A549 (cell line): ENCODE results near the gene ROBO1. TPM values are rescaled to one million over a fixed set of nuclear protein-coding genes. Genes with fewer than 3 reads are reported as not detected.

ENCODE experiments used
- ATAC-seq, 2 experiments: fragments of 200-7000 bp in 1 of 2; fragments of >200 bp in 1 of 2; cut with Nextera tagmentation in 1 of 2; cut with Tn5 transposase in 1 of 2; 3 replicates each; pipeline versions ENCODE4 v1.8.0 to v1.9.1; 2018 to 2020; ENCODE audit warnings: mild to moderate bottlenecking in 1 of 2, moderate library complexity in 1 of 2
- CTCF ChIA-PET: fragments of 300-600 bp; sonication (Branson Sonifier 250); formaldehyde crosslinking; extraction: SDS; loops from one replicate; lab custom pipeline; 2021; ENCODE audit warnings: antibody characterized with exemption, inconsistent platforms; lab: Yijun Ruan, JAX
- POLR2A ChIA-PET: fragments of 350-600 bp; formaldehyde crosslinking; extraction: SDS; loops from one replicate; lab custom pipeline; 2021; ENCODE audit warnings: antibody characterized with exemption, inconsistent platforms; lab: Yijun Ruan, JAX
- DNase-seq, 2 experiments: peaks; one replicate each; pipeline versions ENCODE4 v3.0.0 to v3.0.0-alpha.2; 2011 to 2016; ENCODE audit warnings: low read depth in 1 of 2, low spot score in 1 of 2
- FAIRE-seq: peaks from 2 replicates; lab custom pipeline; 2011; peaks lifted over from hg19 to GRCh38; lab: Jason Lieb, UNC
- H3K27ac ChIP-seq, 2 experiments: fragments of >200 bp; sonication (Bioruptor Twin); formaldehyde crosslinking; 3 replicates each; pipeline ENCODE4 v1.5.1; 2016 to 2017
- H3K4me1 ChIP-seq: fragments of >200 bp; sonication (Bioruptor Twin); formaldehyde crosslinking; 3 replicates; pipeline ENCODE4 v1.6.1; 2016
- H3K4me2 ChIP-seq: fragments of >200 bp; sonication (Bioruptor Twin); formaldehyde crosslinking; 3 replicates; pipeline ENCODE4 v1.6.1; 2016
- H3K4me3 ChIP-seq: fragments of >200 bp; sonication (Bioruptor Twin); formaldehyde crosslinking; 3 replicates; pipeline ENCODE4 v1.5.1; 2016
- H3K9me3 ChIP-seq: fragments of >200 bp; sonication (Bioruptor Twin); formaldehyde crosslinking; 3 replicates; pipeline ENCODE4 v1.6.1; 2016
- BHLHE40 ChIP-seq: IDR thresholded peaks from 2 replicates; pipeline ENCODE4 v1.6.1; 2012; ENCODE audit warnings: low read depth, low read length, inconsistent platforms
- CBX8 ChIP-seq: fragments of 200-600 bp; sonication (generic); IDR thresholded peaks from 2 replicates; pipeline ENCODE4 v1.6.1; 2016
- CTCF ChIP-seq: fragments of >200 bp; sonication (Bioruptor Twin); formaldehyde crosslinking; IDR thresholded peaks from 3 replicates; pipeline ENCODE4 v1.5.1; 2016
- EHMT2 ChIP-seq: fragments of 200-600 bp; sonication (generic); IDR thresholded peaks from 2 replicates; pipeline ENCODE4 v1.6.1; 2016; ENCODE audit warnings: antibody characterized with exemption, low read depth, mild to moderate bottlenecking, moderate library complexity
- FOXS1 ChIP-seq: fragments of 250-450 bp; sonication (Bioruptor Pico); IDR thresholded peaks from 2 replicates; pipeline ENCODE4 v1.5.0; 2020; ENCODE audit warnings: mild to moderate bottlenecking, moderate library complexity
- HOXB5 ChIP-seq: fragments of 250-450 bp; sonication (Bioruptor Pico); IDR thresholded peaks from 2 replicates; pipeline ENCODE4 v1.5.0; 2020; ENCODE audit warnings: mild to moderate bottlenecking, moderate library complexity
- NR3C1 ChIP-seq: fragments of >200 bp; sonication (Bioruptor Twin); formaldehyde crosslinking; IDR thresholded peaks from 3 replicates; pipeline ENCODE4 v1.6.1; 2017
- PBX3 ChIP-seq: IDR thresholded peaks from 2 replicates; pipeline ENCODE4 v1.6.1; 2012
- POLR2A ChIP-seq: IDR thresholded peaks from 2 replicates; pipeline ENCODE4 v1.6.1; 2012; ENCODE audit warnings: mild to moderate bottlenecking, low read length
- RARB ChIP-seq: fragments of 250-450 bp; sonication (Bioruptor Pico); IDR thresholded peaks from 2 replicates; pipeline ENCODE4 v1.8.0; 2021; ENCODE audit warnings: mild to moderate bottlenecking, moderate library complexity
- RCOR1 ChIP-seq: fragments of 150-350 bp; IDR thresholded peaks from 2 replicates; pipeline ENCODE4 v1.6.1; 2014; ENCODE audit warnings: antibody characterized with exemption, low read length, low read depth
- RNF2 ChIP-seq: fragments of 200-600 bp; sonication (generic); IDR thresholded peaks from 2 replicates; pipeline ENCODE4 v1.6.1; 2016; ENCODE audit warnings: low read depth, mild to moderate bottlenecking, antibody characterized with exemption, moderate library complexity, borderline replicate concordance
- ZC3H11A ChIP-seq: fragments of 450-650 bp; IDR thresholded peaks from 2 replicates; pipeline ENCODE4 v1.6.1; 2014; ENCODE audit warnings: antibody characterized with exemption, mild to moderate bottlenecking
- ZFP36 ChIP-seq: fragments of 450-650 bp; IDR thresholded peaks from 2 replicates; pipeline ENCODE4 v1.6.1; 2014; ENCODE audit warnings: borderline replicate concordance; ENCODE audit not compliant: partially characterized antibody
- ZNF302 ChIP-seq: fragments of 250-450 bp; sonication (Bioruptor Pico); IDR thresholded peaks from 2 replicates; pipeline ENCODE4 v1.9.0; 2021; ENCODE audit warnings: inconsistent platforms, mild to moderate bottlenecking, moderate library complexity
- WGBS: methylation state at CpG from one replicate; pipeline ENCODE4 v1.1.6; 2017; ENCODE audit errors: missing lambda C conversion rate; 5-methylcytosine and 5-hydroxymethylcytosine counted together
- polyA plus RNA-seq, 4 experiments: library from polyadenylated mRNA; depleted of rRNA in 3 of 4; stranded (reverse); fragments of >200 nt; fragmentation: RNase III in 1 of 4; extraction: RNeasy Plus Mini Kit Qiagen cat#74134 plus additional on column Dnase treatment in 1 of 4; gene quantifications; 2 replicates in 3 of 4; 3 replicates in 1 of 4; pipeline ENCODE4 v1.2.3, GENCODE V29; 2011 to 2017
- TF ChIP-seq, protein P1 (sequence below): fragments of >200 bp; sonication (Bioruptor Twin); formaldehyde crosslinking; IDR thresholded peaks from 3 replicates; pipeline ENCODE4 v1.6.1; 2016
- TF ChIP-seq, protein P2 (sequence below): IDR thresholded peaks from 2 replicates; pipeline ENCODE4 v1.6.1; 2012
- TF ChIP-seq, protein P3 (sequence below): IDR thresholded peaks from 2 replicates; pipeline ENCODE4 v1.6.1; 2012; ENCODE audit warnings: low read depth, borderline replicate concordance
- TF ChIP-seq, protein P4 (sequence below): fragments of 150-350 bp; IDR thresholded peaks from 2 replicates; pipeline ENCODE4 v1.6.1; 2014; ENCODE audit warnings: low read depth, mild to moderate bottlenecking, low read length

Gene ROBO1
- polyA plus RNA-seq, 2 of the 4 experiments (the other 2 are of a cell fraction) = 25.3 to 35.6 TPM

- Histone ChIP-seq H3K4me2 (no peak overlapping the region), H3K9me3 (no peaks in the 10 kb centered on the region), H3K4me3 (no peak overlapping the region), H3K4me1 (no peaks in the 10 kb centered on the region), H3K27ac (no peak overlapping the region)
- POLR2A ChIA-PET = no interaction called here
- 73% methylated on average over 12 of the region's 12 CpGs for WGBS
- FAIRE-seq = no peak
- no peak for DNase-seq
- no peak for ATAC-seq
- TF ChIP-seq, protein P1, sequence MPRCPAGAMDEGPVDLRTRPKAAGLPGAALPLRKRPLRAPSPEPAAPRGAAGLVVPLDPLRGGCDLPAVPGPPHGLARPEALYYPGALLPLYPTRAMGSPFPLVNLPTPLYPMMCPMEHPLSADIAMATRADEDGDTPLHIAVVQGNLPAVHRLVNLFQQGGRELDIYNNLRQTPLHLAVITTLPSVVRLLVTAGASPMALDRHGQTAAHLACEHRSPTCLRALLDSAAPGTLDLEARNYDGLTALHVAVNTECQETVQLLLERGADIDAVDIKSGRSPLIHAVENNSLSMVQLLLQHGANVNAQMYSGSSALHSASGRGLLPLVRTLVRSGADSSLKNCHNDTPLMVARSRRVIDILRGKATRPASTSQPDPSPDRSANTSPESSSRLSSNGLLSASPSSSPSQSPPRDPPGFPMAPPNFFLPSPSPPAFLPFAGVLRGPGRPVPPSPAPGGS = no peak
- TF ChIP-seq RARB (CRISPR knock-in tag) (no peak), CBX8 (no peak), NR3C1 (no peak), ZNF302 (CRISPR knock-in tag) (no peak), FOXS1 (CRISPR knock-in tag) (no peak), EHMT2 (no peak), POLR2A (no peak), ZFP36 (no peak), CTCF (no peak), HOXB5 (no peak)
- TF ChIP-seq, protein P2, sequence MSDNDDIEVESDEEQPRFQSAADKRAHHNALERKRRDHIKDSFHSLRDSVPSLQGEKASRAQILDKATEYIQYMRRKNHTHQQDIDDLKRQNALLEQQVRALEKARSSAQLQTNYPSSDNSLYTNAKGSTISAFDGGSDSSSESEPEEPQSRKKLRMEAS = no peak
- CTCF ChIA-PET = no interaction called here
Observed at GRCh38 chr3:78614486-78614885, 1153.3 kb downstream of the ROBO1 start.

- ChIA-PET POLR2A (no interaction called here), CTCF (no interaction called here)
- WGBS = 70% methylated on average over 2 of the region's 2 CpGs
- no peaks in the 10 kb centered on the region for H3K4me1 ChIP-seq
- H3K9me3 ChIP-seq = no peaks in the 10 kb centered on the region
- no peak overlapping the region for H3K4me2 ChIP-seq
- ATAC-seq (no peak), DNase-seq (no peak), FAIRE-seq (no peak)
- no peak overlapping the region for H3K4me3 ChIP-seq
- no peak overlapping the region for H3K27ac ChIP-seq
- TF ChIP-seq PBX3 = no peak
- TF ChIP-seq, protein P3, sequence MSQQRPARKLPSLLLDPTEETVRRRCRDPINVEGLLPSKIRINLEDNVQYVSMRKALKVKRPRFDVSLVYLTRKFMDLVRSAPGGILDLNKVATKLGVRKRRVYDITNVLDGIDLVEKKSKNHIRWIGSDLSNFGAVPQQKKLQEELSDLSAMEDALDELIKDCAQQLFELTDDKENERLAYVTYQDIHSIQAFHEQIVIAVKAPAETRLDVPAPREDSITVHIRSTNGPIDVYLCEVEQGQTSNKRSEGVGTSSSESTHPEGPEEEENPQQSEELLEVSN = no peak
- TF ChIP-seq, protein P4, sequence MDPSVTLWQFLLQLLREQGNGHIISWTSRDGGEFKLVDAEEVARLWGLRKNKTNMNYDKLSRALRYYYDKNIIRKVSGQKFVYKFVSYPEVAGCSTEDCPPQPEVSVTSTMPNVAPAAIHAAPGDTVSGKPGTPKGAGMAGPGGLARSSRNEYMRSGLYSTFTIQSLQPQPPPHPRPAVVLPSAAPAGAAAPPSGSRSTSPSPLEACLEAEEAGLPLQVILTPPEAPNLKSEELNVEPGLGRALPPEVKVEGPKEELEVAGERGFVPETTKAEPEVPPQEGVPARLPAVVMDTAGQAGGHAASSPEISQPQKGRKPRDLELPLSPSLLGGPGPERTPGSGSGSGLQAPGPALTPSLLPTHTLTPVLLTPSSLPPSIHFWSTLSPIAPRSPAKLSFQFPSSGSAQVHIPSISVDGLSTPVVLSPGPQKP = no peak
- no peak for TF ChIP-seq RNF2
- TF ChIP-seq RCOR1 = no peak
- TF ChIP-seq BHLHE40 = no peak
- TF ChIP-seq, protein P1 = no peak
- TF ChIP-seq NR3C1 = no peak
- TF ChIP-seq ZC3H11A = no peak
Observed at GRCh38 chr3:78613421-78613879, 1154.3 kb downstream of the ROBO1 start.
